Stimulated activated CD4-positive, alpha-beta T cell treated with anti-CD3 and anti-CD28 coated beads, TNF-alpha, amount 100 ng/mL, for 1 hour (primary cell): ENCODE results near the gene PPP1R13B.
A peak's percentile ranks its signal among the peaks of the same experiment; 100 is the strongest.

ENCODE experiments used
- DNase-seq, 3 donors: peaks; one replicate each; pipeline ENCODE4 v3.0.0-alpha.2; 2020; ENCODE audit warnings: low read depth in 3 of 3, low spot score in 1 of 3

PPP1R13B gene

GRCh38 chr14:103836976-103837725 lies 10.2 kb downstream of the PPP1R13B start:
- DNase-seq = no peak

- no peak for DNase-seq
These were observed 12.4 kb downstream of the PPP1R13B start for GRCh38 chr14:103834956-103835355.

- DNase-seq = no peak
These were observed 13.7 kb downstream of the PPP1R13B start for GRCh38 chr14:103833711-103834110.

- DNase-seq = no peak
These were observed 15.3 kb downstream of the PPP1R13B start for GRCh38 chr14:103832046-103832445.

- DNase-seq = no peak
These were observed 16.7 kb downstream of the PPP1R13B start for GRCh38 chr14:103830511-103831270.

GRCh38 chr14:103828315-103828967 lies 18.9 kb downstream of the PPP1R13B start:
- no peak for DNase-seq

GRCh38 chr14:103825101-103825500 lies 22.3 kb downstream of the PPP1R13B start:
- no peak for DNase-seq

GRCh38 chr14:103820908-103821307 lies 26.5 kb downstream of the PPP1R13B start:
- DNase-seq = no peak

GRCh38 chr14:103820382-103820781 lies 27.0 kb downstream of the PPP1R13B start:
- DNase-seq = no peak

GRCh38 chr14:103819503-103820307 lies 27.7 kb downstream of the PPP1R13B start:
- DNase-seq = no peak

GRCh38 chr14:103818870-103819269 lies 28.5 kb downstream of the PPP1R13B start:
- no peak for DNase-seq

- DNase-seq = no peak
These were observed 29.0 kb downstream of the PPP1R13B start for GRCh38 chr14:103818422-103818821.

GRCh38 chr14:103817595-103817994 lies 29.8 kb downstream of the PPP1R13B start:
- DNase-seq = no peak

GRCh38 chr14:103816991-103817390 lies 30.4 kb downstream of the PPP1R13B start:
- DNase-seq = no peak

GRCh38 chr14:103815253-103815652 lies 32.1 kb downstream of the PPP1R13B start:
- DNase-seq = no peak

- DNase-seq = no peak
These were observed 36.2 kb downstream of the PPP1R13B start for GRCh38 chr14:103811189-103811588.

GRCh38 chr14:103808403-103809001 lies 38.9 kb downstream of the PPP1R13B start:
- peak; percentile 21 to 49 (median 25) for DNase-seq

- DNase-seq = no peak
These were observed 40.6 kb downstream of the PPP1R13B start for GRCh38 chr14:103806805-103807204.

- DNase-seq = no peak
These were observed 41.7 kb downstream of the PPP1R13B start for GRCh38 chr14:103805708-103806107.

GRCh38 chr14:103803661-103804060 lies 43.7 kb downstream of the PPP1R13B start:
- DNase-seq = no peak

- no peak for DNase-seq
These were observed 45.0 kb downstream of the PPP1R13B start for GRCh38 chr14:103802356-103802755.
